GM18499 (cell line): ENCODE data around the gene BAX.

Source experiments
- ATAC-seq: cut with Tn5 transposase; IDR thresholded peaks from one replicate; pipeline ENCODE4 v1.9.1; 2021; ENCODE audit warnings: moderate number of reproducible peaks; ENCODE audit not compliant: insufficient read depth, unreplicated experiment

The BAX gene

GRCh38 chr19:48928164-48929025, 26.3 kb upstream of the BAX start:
- no peak for ATAC-seq

GRCh38 chr19:48933382-48933932, 21.2 kb upstream of the BAX start, which contains the start of gene DHDH:
Gene DHDH (plus strand): TSS chr19:48933699. CDS start chr19:48933722, 23 bp downstream.
- ATAC-seq, result no peak

- no peak for ATAC-seq
Measured at GRCh38 chr19:48934837-48935236, 19.8 kb upstream of the BAX start.

- no peak for ATAC-seq
Measured at GRCh38 chr19:48935864-48936263, 18.8 kb upstream of the BAX start.

- no peak for ATAC-seq
Measured at GRCh38 chr19:48938256-48938655, 16.4 kb upstream of the BAX start.

GRCh38 chr19:48940902-48941301, 13.8 kb upstream of the BAX start:
- no peak for ATAC-seq

- no peak for ATAC-seq
Measured at GRCh38 chr19:48943081-48943480, 11.6 kb upstream of the BAX start.

- ATAC-seq, result no peak
Measured at GRCh38 chr19:48945415-48945814, 9.3 kb upstream of the BAX start.

- no peak for ATAC-seq
Measured at GRCh38 chr19:48945817-48946216, 8.9 kb upstream of the BAX start.

- no peak for ATAC-seq
Measured at GRCh38 chr19:48946463-48947257, 8.0 kb upstream of the BAX start.

GRCh38 chr19:48947258-48947542, 7.5 kb upstream of the BAX start:
- no peak for ATAC-seq

- ATAC-seq, result no peak
Measured at GRCh38 chr19:48950159-48950558, 4.5 kb upstream of the BAX start.

- ATAC-seq, result no peak
Measured at GRCh38 chr19:48950830-48951519, 3.7 kb upstream of the BAX start.

- ATAC-seq, result no peak
Measured at GRCh38 chr19:48953141-48953540, 1.5 kb upstream of the BAX start.

- ATAC-seq, result no peak
Measured at GRCh38 chr19:48953990-48954594, 583 bp upstream of the BAX start.

- no peak for ATAC-seq
Measured at GRCh38 chr19:48955308-48955958, 758 bp downstream of the BAX start.

- ATAC-seq, result no peak
Measured at GRCh38 chr19:48958006-48958405, 3.3 kb downstream of the BAX start.

GRCh38 chr19:48959341-48960239, 4.9 kb downstream of the BAX start:
- ATAC-seq, result no peak
